Esophagus muscularis mucosa (tissue), 3 donors: ENCODE measurements around the gene STX16.

Experiments used
- CTCF ChIP-seq, 3 experiments: fragments of 200-600 bp in 2 of 3; fragments of 450-650 bp in 1 of 3; sonication (generic) in 2 of 3; IDR thresholded peaks; one replicate each; pipeline ENCODE4 v1.5.1; 2017 to 2019; ENCODE audit warnings: antibody characterized with exemption in 3 of 3, mild to moderate bottlenecking in 2 of 3, moderate library complexity in 1 of 3
- POLR2A ChIP-seq: fragments of 450-650 bp; IDR thresholded peaks from one replicate; pipeline ENCODE4 v1.6.1; 2017; ENCODE audit warnings: antibody characterized with exemption, moderate library complexity, mild to moderate bottlenecking, low read depth

- TF ChIP-seq CTCF (IDR thresholded peaks at IDR 0.05) (no peak), POLR2A (no peak)
Observed at GRCh38 chr20:58603721-58604120, 47.4 kb upstream of the STX16 start.
